Bronchial epithelial cell (primary cell): ENCODE results near the gene ARHGEF25. TPM values are rescaled to one million over a fixed set of nuclear protein-coding genes. Genes with fewer than 3 reads are reported as not detected.

ENCODE experiments used
- DNase-seq: peaks from one replicate; pipeline ENCODE4 v3.0.0-alpha.2; 2010; ENCODE audit warnings: low read depth
- FAIRE-seq: peaks from 2 replicates; lab custom pipeline; 2011; peaks lifted over from hg19 to GRCh38; lab: Jason Lieb, UNC
- H3K27me3 ChIP-seq: 2 replicates; pipeline ENCODE4 v1.5.1; 2011; ENCODE audit warnings: low read length; ENCODE audit not compliant: control insufficient read depth, insufficient read depth
- H3K36me3 ChIP-seq: 2 replicates; pipeline ENCODE4 v1.5.1; 2011; ENCODE audit warnings: low read length; ENCODE audit not compliant: control insufficient read depth, insufficient read depth
- H3K4me3 ChIP-seq: 2 replicates; pipeline ENCODE4 v1.5.1; 2011; ENCODE audit warnings: mild to moderate bottlenecking, low read depth, low read length, control low read depth
- total RNA-seq: library from RNA; depleted of rRNA; stranded (reverse); fragments of >200 nt; gene quantifications from 2 replicates; pipeline ENCODE4 v1.2.1, GENCODE V29; 2014
- TF ChIP-seq, protein P1 (sequence below): IDR thresholded peaks from 2 replicates; pipeline ENCODE4 v1.5.1; 2011; ENCODE audit warnings: mild to moderate bottlenecking, moderate library complexity, low read length, control low read depth, inconsistent platforms; ENCODE audit not compliant: insufficient read depth, severe bottlenecking

The ARHGEF25 gene
- total RNA-seq, 1 donor from 2014 or later = 0.53 TPM

DNA sequence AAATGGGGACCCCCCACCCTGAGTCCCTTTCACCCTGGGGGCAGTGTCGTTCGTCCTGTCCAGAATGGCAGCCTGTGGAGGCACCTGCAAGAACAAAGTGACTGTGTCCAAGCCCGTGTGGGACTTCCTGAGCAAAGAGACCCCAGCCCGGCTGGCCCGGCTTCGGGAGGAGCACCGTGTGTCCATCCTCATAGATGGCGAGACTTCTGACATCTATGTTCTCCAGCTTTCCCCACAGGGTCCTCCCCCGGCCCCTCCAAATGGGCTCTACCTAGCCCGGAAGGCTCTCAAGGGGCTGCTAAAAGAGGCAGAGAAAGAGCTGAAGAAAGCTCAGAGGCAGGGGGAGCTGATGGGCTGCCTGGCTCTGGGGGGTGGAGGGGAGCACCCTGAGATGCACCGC is 4.4 kb upstream of the ARHGEF25 start:
- no peak for FAIRE-seq
- TF ChIP-seq, protein P1, sequence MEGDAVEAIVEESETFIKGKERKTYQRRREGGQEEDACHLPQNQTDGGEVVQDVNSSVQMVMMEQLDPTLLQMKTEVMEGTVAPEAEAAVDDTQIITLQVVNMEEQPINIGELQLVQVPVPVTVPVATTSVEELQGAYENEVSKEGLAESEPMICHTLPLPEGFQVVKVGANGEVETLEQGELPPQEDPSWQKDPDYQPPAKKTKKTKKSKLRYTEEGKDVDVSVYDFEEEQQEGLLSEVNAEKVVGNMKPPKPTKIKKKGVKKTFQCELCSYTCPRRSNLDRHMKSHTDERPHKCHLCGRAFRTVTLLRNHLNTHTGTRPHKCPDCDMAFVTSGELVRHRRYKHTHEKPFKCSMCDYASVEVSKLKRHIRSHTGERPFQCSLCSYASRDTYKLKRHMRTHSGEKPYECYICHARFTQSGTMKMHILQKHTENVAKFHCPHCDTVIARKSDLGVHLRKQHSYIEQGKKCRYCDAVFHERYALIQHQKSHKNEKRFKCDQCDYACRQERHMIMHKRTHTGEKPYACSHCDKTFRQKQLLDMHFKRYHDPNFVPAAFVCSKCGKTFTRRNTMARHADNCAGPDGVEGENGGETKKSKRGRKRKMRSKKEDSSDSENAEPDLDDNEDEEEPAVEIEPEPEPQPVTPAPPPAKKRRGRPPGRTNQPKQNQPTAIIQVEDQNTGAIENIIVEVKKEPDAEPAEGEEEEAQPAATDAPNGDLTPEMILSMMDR = no peak
- no peak for DNase-seq
- H3K27me3 ChIP-seq = peaks cover 6% of the 10 kb centered on the region
- no peaks in the 10 kb centered on the region for H3K36me3 ChIP-seq
- H3K4me3 ChIP-seq = no peak overlapping the region

DNA sequence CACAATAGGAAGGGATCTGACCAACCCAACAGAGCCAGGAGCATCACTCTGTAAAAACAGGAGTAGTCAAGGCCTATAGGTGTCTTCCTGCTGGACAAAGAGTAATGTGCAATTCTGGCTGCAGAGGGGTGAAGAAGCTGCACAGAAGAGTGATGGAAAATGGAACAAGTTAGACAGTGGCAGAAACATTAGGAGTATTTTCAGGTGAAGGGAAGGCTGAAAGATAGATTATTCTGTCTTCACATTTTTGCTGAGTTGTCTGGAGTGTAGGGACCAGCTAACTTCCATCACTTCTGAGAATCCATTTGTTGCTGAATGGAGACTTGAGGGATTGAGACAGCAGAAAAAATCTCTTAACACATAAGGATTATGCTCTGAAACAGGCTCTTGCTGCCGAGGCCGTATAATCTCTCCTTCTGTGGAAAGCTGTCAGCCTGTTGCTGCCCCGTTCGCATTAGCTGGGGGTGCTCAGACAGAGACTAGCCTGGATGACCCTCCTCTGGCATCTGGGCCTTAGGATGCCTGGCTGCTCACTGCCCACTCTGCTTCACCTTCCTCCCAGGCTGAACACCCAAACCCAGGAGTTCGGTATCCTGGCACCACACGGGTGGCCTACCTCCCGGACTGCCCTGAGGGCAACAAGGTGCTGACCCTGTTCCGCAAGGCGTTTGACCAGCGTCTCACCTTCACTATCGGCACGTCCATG is 3.1 kb upstream of the ARHGEF25 start:
- DNase-seq = no peak
- TF ChIP-seq, protein P1 = no peak
- H3K27me3 ChIP-seq = peaks cover 15% of the 10 kb centered on the region
- no peaks in the 10 kb centered on the region for H3K36me3 ChIP-seq
- peak; percentile 60 for FAIRE-seq
- H3K4me3 ChIP-seq = no peak overlapping the region

DNA sequence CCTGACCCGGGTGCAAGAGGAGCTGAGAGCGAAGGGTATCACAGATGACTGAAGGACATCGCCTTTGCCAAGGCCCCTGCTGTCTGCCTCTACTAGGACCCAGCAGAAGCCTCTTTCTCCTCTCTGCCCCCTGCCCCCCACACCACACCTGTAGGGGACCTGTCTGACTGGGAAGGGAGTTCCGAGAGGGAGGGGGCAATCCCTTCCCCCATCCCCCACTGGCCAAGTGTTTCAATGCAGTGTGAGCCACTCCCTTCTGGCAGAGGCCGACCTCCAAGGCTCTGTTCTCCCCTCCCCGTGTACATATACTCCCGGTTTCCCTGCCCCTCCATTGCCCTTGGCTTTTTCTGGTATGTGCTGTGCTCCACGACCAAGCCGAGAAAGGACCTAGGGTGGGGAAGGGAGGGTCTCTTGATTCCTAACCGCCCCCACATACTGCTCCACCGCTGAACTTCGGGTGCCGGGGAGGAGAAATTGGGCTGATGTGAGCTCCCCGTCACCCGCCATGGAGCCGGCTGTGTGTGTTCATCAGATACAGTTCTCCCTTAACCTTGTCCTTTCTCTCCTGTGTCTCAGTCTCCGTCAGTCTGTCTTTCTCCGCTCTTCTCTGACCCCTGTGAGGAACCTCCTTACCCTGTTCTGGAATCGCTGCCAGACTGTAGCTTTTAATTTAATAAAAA is 2.0 kb upstream of the ARHGEF25 start:
- Histone ChIP-seq H3K4me3 (no peak overlapping the region), H3K36me3 (no peaks in the 10 kb centered on the region), H3K27me3 (peaks cover 17% of the 10 kb centered on the region)
- TF ChIP-seq, protein P1 = no peak
- no peak for DNase-seq
- no peak for FAIRE-seq

DNA sequence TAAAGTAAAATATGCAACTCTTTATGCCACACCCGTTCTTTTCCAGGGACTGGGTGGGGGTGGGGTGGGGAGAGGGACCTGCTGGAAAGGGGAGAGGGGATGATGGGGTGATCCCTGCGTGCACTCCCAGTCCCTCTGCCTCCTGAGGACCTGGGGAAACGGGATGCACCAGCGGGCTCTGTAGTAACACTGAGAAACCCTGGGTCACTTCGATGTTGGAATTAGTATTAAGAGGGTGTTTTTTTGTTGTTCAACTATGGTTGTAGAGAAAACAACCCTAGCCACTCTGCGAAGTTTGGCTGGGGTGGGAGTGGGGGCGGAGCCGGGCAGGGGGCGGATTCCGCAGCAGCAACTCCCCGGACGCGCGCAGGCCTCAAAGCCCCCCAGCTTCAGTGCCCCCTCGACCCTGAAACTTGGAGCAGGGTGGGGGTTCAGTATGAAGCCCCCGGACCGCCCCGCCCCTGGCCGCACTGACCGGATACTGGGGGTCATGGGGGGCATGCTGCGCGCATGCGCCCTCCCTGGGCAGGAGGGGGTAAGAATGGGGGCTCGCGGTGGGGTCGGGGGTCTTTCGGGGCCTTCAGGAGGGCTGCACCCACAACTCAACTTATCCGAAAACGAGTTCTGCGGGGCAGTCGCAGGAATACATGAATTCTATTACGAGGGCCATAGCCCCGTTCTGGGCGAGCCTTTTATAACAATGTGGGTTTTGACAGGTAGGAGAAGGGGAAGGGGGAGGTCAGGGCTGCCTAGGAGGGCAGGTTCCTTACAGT is 1.3 kb upstream of the ARHGEF25 start:
- no peak for FAIRE-seq
- H3K4me3 ChIP-seq = no peak overlapping the region
- H3K27me3 ChIP-seq = peaks cover 17% of the 10 kb centered on the region

DNA sequence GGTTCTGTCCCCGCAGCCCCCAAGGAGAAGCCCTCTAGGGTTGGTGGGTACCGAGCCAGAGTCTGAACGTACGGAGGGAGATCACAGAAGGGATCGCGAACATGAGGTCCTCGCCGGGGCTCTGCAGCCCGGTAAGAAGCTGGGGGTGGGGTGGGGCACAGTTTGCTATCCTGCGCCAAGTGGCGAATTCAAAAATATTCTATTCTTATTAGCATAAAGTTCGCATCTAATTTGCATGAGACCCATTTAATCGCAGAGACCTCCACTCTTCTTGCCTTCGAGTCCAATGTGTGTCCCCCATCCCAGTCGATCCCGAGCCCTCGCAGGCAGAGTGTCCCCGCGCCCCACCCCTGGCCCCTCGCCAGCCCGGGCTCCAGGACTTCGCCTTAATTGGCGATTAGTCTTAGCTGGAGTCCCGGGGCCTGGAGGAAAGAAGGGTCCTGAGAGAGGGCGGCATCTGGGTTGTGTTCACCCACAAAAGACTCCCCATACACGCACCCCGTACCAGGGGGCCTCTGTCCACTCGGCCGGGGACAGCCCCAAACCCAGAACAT is 604 bp upstream of the ARHGEF25 start:
- no peak for DNase-seq
- H3K27me3 ChIP-seq = peaks cover 17% of the 10 kb centered on the region
- H3K4me3 ChIP-seq = peak overlapping the region; percentile 32
- no peak for FAIRE-seq
- no peaks in the 10 kb centered on the region for H3K36me3 ChIP-seq
- TF ChIP-seq, protein P1 = no peak

More for the DNA sequence above, 1.3 kb upstream of the ARHGEF25 start:
- no peak for DNase-seq
- TF ChIP-seq, protein P1 = no peak
- H3K36me3 ChIP-seq = no peaks in the 10 kb centered on the region
